Pericardium fibroblast (primary cell): ENCODE data around the gene BUB1B. TPM values are rescaled to one million over a fixed set of nuclear protein-coding genes. Genes with fewer than 3 reads are reported as not detected.

Source experiments
- total RNA-seq: library from RNA; depleted of rRNA; stranded (reverse); fragments of >200 nt; gene quantifications from 2 replicates; pipeline ENCODE4 v1.2.3, GENCODE V29; 2015

Gene BUB1B
- 0.43 and 1.4 TPM in 2 replicates for total RNA-seq

GRCh38 chr15:40160689-40161688 is at the start of gene BUB1B:
Gene BUB1B (plus strand): TSS chr15:40161069. CDS start chr15:40161221, 152 bp downstream.

GRCh38 chr15:40238532-40239403 is 77.9 kb downstream of the BUB1B start, which contains the start of gene PAK6:
Gene PAK6 (plus strand): TSS chr15:40239063. CDS start chr15:40264786, 25,723 bp downstream.

Other genes starting within 250 kb of the BUB1B start
- 54.9 and 87.5 TPM in 2 replicates for gene GPR176, start 240.8 kb upstream of the BUB1B start, total RNA-seq
- 39.9 and 45.5 TPM in 2 replicates for gene EIF2AK4, start 227.0 kb upstream of the BUB1B start, total RNA-seq
- 240 and 262 TPM in 2 replicates for gene SRP14, start 121.9 kb upstream of the BUB1B start, total RNA-seq
- gene BMF, start 52.2 kb upstream of the BUB1B start, total RNA-seq, result 2.1 and 10.6 TPM in 2 replicates
- 0.12 TPM in 1 of 2 replicates, not detected in the other for gene PAK6, start 78.0 kb downstream of the BUB1B start, total RNA-seq
- not detected in 2 replicates for gene ANKRD63, start 122.0 kb downstream of the BUB1B start, total RNA-seq
- gene PLCB2, start 146.9 kb downstream of the BUB1B start, total RNA-seq, result 0.09 and 0.23 TPM in 2 replicates
- gene INAFM2, start 162.6 kb downstream of the BUB1B start, total RNA-seq, result 8.6 and 30.1 TPM in 2 replicates
- 0.09 and 1.6 TPM in 2 replicates for gene CCDC9B, start 179.9 kb downstream of the BUB1B start, total RNA-seq
- not detected in 2 replicates for gene PHGR1, start 190.0 kb downstream of the BUB1B start, total RNA-seq
- 0.09 and 0.23 TPM in 2 replicates for gene DISP2, start 197.2 kb downstream of the BUB1B start, total RNA-seq
- 11.6 and 15.2 TPM in 2 replicates for gene KNSTRN, start 221.7 kb downstream of the BUB1B start, total RNA-seq
- gene IVD, start 244.7 kb downstream of the BUB1B start, total RNA-seq, result 32.2 and 36.8 TPM in 2 replicates